Ramos (cell line): ENCODE data around the gene MACIR.
"Not testable (repeated sequence)": the region's sequence is repeated elsewhere in the genome, so short reads cannot be mapped to it uniquely, and the experiment has no call there.

Experiments
- in situ Hi-C: fragments of 300-500 bp; cut with MboI; formaldehyde crosslinking; loops from one replicate; pipeline ENCODE4 v1.14.3; 2022; ENCODE audit warnings: low sequenced_read_pairs; ENCODE audit not compliant: unreplicated experiment

Gene MACIR, protein sequence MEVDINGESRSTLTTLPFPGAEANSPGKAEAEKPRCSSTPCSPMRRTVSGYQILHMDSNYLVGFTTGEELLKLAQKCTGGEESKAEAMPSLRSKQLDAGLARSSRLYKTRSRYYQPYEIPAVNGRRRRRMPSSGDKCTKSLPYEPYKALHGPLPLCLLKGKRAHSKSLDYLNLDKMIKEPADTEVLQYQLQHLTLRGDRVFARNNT

GRCh38 chr5:103258368-103258956, at the start of gene MACIR:
MACIR (plus strand) TSS chr5:103258763; CDS start chr5:103275920, 17,157 bp downstream.
- in situ Hi-C loops: no loop called here

DNA sequence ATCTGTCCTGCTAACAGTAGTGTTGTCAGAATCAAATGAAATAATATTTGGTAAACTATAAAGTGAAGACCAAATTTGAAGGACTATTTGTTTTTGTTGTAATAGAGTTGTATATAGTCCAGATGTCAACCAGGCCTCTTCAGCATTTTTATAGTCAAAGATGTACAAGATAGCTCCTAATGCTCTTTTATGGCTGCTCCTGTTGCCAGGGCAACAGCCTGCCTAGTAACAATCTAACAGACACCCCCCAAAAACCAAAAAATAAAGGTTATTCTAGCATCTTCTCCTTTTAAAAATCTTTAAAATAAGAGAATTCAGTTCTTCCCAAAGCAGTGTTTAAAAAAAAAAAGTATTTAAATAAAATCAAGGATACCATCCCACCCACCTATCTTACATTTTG, 49.5 kb upstream of the MACIR start:
- in situ Hi-C loops: no loop called here

DNA sequence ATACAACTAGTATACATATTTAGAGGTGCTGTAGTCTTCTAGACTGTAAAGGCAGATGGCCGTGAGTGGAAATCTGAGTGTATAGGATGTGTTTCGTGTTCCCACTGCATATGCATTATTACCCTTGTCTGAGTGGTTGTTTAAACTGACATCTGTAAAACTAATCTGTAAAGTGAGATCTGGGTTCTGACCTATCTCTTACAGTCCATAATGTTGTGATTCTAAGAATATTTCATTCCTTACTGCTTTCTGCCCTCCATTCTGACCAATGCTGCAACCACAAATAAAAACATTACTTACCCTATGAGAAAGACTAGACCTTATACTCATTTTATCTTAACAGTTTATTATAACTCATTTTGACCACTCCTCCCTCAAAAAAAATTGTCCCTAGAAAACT, 47.6 kb upstream of the MACIR start:
- in situ Hi-C loops: no loop called here

- in situ Hi-C loops: no loop called here
Measured at GRCh38 chr5:103211576-103212561, 46.7 kb upstream of the MACIR start.

- in situ Hi-C loops: no loop called here
Measured at GRCh38 chr5:103216137-103216536, 42.4 kb upstream of the MACIR start.

DNA sequence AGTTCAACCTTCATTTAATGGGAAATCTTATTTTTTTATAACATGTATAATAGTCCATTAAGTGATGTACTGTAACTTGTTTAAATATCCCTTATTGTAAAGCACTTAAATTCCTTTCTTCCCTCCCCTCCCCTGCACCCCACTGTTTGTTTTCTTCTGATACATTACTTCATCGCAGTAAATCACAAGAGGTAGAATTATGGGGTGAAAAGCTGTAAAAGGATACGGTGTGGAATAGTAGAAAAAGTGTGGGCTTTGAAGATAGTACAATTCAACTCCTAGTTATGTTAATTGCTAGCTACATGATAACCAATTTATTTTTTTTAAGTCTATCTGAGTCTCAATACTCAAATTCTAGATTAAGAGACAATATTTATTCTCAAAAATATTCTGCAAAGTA, 41.9 kb upstream of the MACIR start:
- in situ Hi-C loops: no loop called here

GRCh38 chr5:103217101-103217500, 41.5 kb upstream of the MACIR start:
- in situ Hi-C loops: no loop called here

DNA sequence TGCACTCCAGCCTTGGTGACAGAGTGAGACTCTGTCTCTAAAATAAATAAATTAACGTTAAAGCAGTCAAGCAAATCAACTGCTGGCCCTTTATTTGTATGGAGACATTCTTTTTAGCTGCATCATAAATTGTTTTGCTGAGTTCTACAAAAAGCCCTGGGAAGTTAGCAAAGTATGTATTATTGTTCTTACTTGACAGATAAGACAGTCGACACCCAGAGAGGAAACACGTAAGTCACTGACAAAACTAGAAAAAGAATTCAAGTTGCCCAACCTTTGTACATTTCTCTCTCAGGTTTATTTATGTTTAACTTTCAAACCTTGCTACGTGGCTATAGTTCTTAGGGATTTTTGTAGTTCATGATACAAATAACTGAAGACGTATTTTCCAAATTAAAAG, 40.4 kb upstream of the MACIR start:
- in situ Hi-C loops: no loop called here

GRCh38 chr5:103219074-103219473, 39.5 kb upstream of the MACIR start:
- in situ Hi-C loops: not testable (repeated sequence)

DNA sequence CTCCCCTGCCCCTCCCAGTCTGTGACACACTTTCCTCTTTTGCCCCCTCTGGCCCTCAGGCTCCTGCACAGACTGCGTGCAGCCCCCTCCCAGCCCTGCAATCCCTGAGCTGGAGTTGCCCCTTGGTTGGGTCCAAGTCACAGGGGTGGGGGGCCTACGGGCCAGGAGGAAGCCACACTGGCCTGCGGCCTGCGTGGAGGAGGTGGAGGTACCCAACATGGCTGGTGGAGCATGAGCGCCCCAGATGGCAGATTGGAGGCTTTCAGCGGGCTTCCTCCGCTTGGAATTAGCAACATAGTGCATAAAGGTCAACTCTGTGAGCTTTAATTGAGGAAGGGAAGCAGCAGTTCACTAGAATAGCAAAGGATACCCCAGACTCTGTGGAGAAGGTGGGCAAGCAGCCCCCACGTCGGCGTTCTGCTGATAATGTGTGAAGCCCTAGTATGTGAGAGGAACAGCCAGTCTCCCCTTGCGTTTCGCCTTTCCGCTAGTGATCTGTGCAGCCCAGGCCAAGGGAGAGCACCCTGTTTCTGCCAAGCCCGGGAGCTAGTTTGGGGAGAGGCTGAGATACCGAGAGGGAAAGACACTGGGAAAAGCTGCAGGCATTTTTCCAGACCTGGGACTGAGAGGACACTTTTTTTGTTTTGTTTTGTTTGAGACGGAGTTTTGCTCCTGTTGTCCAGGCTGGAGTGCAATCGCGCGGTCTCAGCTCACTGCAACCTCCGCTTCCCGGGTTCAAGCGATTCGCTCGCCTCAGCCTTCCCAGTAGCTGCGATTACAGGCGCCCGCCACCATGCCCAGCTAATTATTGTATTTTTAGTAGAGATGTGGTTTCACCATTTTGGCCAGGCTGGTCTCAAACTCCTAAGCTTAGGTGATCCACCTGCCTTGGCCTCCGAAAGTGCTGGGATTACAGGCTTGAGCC, 35.3 kb upstream of the MACIR start:
- in situ Hi-C loops: no loop called here

DNA sequence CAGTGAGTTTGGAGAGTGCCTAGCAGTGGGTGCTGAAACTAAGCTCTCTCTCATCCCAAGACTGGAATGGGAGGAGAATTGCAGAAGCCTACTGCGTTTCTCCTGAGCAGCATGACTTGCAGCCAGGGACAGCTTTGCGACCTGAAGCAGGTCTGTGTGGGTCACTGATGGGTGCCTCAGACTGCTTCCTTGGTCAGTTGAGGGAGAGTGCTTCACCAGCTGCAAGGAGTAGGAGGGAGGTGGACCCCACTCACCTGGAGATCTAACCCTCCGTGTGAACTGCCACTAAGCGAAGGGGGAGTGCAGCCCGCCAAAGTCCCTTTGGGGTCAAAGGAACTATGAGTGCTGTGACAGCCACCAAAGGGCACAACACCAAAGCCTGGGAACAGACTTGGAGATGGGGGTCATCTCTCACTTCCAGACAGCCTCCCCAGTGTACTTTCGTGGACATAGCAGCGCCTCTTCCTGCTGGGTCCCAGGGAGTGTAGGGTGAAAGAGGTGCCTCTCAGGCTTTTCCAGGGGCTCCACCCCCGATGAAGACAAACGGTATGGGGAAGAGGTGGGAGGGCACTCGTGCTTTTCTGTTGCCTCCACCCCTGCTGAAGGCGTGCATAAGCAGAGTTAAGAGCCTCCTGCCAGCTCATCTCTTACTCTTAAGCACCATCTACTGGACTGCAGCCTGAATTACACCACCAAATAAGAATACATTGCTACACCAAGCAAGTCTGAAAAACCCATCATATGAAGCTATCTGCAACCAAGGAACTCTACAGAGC, 34.3 kb upstream of the MACIR start:
- in situ Hi-C loops: no loop called here

DNA sequence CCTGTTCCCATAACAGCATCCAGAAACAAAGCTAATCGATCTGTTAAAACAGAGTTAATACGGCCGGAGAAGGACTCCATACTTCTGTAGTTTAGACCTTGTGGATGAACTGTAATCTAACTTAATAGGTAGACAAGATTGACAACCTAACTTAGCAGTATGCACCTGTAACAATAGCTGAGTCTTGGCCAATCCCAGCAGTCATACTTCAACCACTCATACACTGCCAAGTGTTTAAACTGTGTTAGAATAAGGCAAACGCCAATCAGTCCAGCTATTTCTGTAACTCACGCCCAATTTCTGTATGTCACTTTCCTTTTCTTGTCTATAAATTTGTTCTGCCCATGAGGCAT, 33.7 kb upstream of the MACIR start:
- in situ Hi-C loops: no loop called here

DNA sequence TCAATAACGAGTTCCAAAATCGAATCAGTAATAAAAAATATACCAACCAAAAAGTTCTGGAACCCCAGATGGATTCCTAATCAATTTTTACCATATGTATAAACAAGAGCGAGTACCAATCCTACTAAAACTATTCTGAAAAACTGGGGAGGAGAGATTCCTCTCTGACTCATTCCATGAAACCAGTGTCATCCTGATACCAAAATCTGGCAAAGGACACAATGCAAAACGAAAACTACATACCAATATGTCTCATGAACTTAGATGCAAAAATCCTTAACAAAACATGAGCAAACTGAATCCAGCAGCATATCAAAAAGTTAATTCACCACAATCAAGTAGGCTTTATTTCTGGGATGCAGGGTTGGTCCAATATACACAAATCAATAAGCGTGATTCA, 30.5 kb upstream of the MACIR start:
- in situ Hi-C loops: no loop called here

DNA sequence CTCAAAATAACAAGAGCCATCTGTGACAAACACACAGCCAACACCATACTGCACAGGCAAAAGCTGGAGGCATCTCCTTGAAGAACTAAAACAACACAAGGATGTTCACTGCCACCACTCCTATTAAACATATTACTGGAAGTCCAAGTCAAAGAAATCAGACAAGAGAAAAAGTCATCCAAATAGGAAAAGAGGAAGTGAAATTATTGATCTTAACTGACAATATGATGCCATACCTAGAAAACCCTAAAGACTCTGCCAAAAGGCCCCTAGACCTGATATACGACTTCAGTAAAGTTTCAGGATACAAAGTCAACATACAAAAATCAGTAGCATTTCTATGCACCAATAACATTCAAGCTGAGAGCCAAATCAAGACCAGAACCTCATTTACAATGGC, 30.0 kb upstream of the MACIR start:
- in situ Hi-C loops: no loop called here

DNA sequence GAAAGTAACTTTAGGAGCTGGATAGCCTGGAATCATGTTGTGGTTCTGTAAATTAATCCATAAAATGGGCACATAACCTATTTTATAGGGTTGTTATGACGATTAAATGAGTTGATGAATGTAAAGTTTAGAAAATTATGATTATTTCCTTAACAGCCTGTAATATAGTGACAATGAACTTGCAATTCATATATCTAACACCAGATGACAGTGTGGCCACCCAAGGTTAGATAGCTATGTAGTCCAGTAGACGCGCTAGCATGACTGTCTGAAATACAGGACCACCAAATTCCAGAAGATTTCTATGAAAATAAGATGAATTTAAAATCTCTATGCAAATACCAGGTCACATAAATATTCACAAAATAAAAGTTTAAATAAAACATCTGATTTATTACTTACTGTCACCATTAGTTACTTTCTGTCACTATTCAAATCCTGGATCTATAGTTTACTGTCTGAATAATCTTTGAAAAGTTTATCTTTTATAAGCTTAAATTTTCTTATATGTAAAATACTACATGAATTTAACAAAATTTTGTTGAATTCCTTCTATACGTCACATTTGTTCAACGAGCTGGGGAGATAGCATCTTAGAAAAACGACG, 26.1 kb upstream of the MACIR start:
- in situ Hi-C loops: loop anchor here (10.0 kb wide), 1 partner anchor 242 kb away; no protein-coding TSS in a partner anchor

- in situ Hi-C loops: loop anchor here (10.0 kb wide), 1 partner anchor 240 kb away; no protein-coding TSS in a partner anchor
Measured at GRCh38 chr5:103234239-103234975, 24.2 kb upstream of the MACIR start.

DNA sequence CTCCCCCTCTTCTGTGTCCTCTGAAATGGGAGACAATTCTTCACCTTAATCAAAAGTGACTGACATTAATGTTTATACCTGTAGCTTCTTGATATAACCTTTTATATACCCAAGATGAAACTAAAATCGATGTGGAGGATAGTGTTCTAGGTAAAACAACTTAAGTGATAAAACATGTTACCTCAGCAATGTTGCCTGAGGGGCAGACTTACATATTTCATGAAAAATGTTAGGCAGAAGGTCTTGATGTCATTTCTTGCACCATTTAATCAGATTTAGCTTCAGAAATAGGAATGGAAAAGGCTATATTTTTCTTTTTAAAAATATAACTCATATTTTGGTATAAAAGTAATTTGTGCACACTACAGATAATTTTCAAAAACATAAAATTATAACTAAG, 22.7 kb upstream of the MACIR start:
- in situ Hi-C loops: loop anchor here (10.0 kb wide), 1 partner anchor 239 kb away; no protein-coding TSS in a partner anchor

- in situ Hi-C loops: loop anchor here (10.0 kb wide), 1 partner anchor 237 kb away; no protein-coding TSS in a partner anchor
Measured at GRCh38 chr5:103237778-103238177, 20.8 kb upstream of the MACIR start.
